GM19467 (cell line): ENCODE measurements around the gene CCR5.
"Not testable (repeated sequence)": the region's sequence is repeated elsewhere in the genome, so short reads cannot be mapped to it uniquely, and the experiment has no call there.

Experiments
- ATAC-seq: cut with Tn5 transposase; IDR thresholded peaks from one replicate; pipeline ENCODE4 v1.9.1; 2021; ENCODE audit warnings: mild to moderate bottlenecking, moderate library complexity; ENCODE audit not compliant: unreplicated experiment

CCR5 gene

DNA sequence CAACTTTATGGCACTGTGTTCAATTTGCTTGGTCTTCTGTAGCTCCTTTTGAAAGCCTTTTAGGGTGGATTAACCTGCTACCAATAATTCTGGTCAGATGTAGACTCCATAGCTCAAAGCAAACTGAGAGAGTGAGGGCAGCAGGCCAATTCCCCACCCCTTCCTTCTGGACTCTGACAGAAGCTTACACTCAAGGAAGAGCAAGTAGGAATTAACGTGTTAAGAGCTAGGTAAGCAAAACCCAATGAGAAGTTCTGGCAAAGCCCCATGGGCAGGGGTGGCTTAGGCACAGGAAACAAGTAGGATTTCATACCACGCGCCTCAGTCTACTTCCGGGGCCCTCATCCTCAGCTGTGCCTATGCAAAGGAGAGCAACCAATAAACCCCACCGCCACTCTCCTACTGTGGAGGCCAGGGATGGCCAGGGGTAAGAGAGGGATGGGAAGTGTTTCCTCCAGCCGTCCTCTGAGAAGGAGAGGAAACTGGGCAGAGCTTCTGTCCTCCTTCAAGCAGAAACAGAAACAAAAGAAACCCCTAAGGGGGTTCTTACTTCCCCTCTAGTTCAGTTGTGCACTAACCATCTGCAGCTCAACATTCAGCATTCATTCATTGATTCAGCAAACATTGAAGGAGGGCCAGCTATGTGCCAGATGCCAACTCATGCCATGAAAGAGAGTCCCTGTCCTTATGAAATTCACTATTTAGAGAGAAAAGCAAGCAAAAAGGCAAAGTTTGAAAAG, 12.6 kb downstream of the CCR5 start:
- ATAC-seq = no peak

- no peak for ATAC-seq
These were observed 13.2 kb downstream of the CCR5 start for GRCh38 chr3:46383951-46384330.

DNA sequence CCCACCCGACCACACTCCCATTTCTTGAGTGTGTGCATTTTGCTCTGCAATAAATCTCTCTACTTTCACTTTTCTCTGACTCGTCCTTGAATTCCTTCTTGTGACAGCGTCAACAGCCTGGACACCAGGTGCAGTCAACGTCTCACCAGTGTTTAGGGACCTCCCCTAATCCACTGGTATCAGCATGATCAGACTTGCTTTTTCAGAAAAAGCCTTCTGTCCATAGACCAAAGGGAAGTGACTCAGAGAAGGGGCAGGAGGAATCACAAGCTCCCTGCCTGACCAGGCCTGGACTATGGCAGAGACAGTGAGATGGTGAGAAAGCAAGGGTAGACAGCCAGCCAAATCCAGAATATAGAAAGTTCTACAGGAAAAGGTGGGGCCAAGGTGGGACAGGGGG, 15.5 kb downstream of the CCR5 start:
- ATAC-seq = no peak

DNA sequence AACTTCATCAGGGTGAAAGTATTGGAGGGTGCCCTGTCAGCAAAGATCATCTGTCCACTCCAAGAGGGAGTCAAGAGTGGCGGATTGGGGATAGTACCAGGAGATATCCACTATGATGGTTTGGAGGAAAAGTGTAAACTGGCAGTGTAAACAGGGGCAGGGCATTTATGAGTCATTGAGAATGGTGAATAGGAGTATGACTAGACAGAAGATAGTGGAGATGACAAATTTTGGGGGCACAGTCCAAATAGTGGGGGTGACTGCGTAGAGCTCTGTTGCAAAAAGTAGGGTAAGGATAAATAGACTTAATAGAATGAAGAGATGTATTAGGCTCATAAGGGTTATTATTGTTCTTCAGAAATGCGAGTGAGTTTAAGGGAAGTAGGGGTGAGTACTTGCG, 18.1 kb downstream of the CCR5 start:
- not testable (repeated sequence) for ATAC-seq

GRCh38 chr3:46389306-46389705, 18.6 kb downstream of the CCR5 start:
- no peak for ATAC-seq

DNA sequence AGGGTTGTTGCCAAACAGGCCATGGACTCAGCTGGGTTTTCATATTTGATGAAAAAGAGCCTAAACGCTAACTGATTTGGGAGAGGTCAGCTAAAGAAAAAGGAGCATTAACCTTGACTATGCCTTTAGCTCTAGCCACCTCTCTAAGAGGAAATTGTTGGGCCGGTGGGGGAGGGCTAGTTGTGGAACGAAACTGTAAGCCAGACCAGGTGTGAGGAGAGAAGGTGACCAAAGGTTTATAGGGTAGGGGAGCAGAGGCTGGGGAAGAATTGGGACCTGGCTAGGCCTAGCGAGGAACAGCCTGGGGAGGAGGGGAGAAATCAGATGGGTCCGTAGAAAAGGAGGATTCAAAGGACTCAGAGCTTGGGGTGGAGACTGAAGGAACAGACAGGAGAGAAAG, 20.8 kb downstream of the CCR5 start:
- not testable (repeated sequence) for ATAC-seq

DNA sequence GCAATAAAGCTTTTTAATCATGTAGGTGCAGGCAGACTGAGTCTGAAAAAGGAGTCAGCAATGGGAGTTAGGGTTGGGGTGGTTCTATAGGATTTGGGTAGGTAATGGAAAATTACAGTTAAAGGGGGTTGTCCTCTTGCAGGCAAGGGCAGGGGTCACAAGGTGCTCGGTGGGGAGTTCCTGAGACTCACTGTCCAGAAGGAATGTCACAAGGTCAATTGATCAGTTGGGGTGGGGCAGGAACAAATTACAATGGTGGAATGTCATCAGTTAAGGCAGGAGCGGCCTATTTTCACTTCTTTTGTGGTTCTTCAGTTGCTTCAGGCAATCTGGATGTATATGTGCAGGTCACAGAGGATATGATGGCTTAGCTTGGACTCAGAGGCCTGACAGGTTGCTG, 22.3 kb downstream of the CCR5 start:
- ATAC-seq = no peak

- ATAC-seq = no peak
These were observed 23.0 kb downstream of the CCR5 start for GRCh38 chr3:46393554-46394434.

GRCh38 chr3:46395210-46395661, 24.5 kb downstream of the CCR5 start:
- ATAC-seq = no peak

GRCh38 chr3:46395766-46396530, 25.2 kb downstream of the CCR5 start:
- ATAC-seq = no peak

DNA sequence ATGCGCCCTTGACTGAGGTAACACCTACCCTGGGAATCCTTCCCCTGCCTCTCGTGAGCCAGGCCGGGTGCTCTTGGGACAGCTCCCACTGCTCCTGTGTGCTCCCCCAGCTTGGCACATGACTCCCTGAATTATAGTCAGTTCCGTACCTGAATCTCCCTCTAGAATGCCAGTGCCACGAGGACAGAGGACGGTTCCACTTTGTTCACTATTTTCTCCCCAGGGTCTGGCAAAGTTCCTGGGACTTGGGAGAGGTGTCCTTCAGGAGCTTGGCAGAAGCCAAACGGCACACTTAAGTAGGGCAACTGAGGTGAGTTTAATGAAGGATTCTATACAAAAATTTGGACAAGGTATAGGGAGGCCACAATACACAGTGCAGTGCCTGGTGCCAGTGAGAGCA, 26.4 kb downstream of the CCR5 start:
- no peak for ATAC-seq

DNA sequence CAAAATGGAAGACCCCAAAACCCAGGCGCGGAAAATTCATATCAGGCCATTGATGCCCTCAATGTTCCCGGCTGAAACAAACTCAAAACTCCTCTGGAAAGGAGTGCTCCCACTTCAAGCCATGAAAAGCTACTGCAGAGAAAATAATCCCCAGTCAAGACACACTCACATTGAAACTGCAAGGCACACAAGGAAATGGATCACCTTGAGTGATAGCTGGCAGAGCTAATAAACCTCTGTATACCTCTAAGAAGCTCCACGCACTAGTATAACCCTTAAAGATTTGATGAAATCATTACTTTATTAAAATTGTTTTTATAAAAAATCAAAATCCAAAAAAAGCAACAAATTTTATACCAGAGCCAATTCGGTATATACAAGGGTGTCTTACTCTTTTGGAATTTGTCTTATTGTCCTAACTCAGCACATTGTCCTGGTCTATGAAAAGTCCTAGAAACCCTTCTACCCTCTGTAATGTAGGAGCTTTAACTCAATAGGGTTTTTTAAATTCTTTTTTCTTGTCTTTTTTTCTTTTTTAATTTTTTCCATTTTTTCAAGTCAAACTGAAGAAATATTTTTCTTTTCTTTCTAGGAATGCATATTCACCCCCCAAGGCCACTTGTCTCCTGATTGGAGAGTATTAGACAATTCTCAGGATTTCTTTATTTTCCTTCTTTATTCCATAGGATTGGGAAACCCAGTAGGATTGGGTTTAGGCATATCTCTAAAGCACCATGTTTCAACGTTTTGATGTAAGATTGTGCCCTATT, 27.6 kb downstream of the CCR5 start:
- no peak for ATAC-seq

GRCh38 chr3:46399098-46399497, 28.4 kb downstream of the CCR5 start:
- ATAC-seq = no peak

DNA sequence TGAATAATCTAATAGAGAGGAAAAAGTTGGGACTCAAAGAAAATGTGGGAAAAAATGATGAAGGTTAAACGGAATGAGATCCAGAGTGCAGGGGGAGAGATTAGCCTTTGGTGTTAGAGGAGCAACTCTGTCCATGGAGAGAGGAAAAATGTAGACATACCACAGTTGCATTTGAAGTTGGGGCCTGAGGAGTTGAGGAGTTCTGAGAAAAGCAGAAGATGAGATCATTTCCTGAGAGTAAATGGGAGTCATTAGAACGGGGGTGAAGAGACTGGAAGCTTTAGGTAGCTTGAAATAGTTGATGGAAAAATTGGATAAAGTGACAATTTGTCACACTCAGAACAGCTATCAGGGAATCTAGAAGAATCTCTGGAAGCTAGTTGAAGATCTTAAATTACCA, 28.8 kb downstream of the CCR5 start:
- no peak for ATAC-seq

- no peak for ATAC-seq
These were observed 29.4 kb downstream of the CCR5 start for GRCh38 chr3:46400000-46400734.

DNA sequence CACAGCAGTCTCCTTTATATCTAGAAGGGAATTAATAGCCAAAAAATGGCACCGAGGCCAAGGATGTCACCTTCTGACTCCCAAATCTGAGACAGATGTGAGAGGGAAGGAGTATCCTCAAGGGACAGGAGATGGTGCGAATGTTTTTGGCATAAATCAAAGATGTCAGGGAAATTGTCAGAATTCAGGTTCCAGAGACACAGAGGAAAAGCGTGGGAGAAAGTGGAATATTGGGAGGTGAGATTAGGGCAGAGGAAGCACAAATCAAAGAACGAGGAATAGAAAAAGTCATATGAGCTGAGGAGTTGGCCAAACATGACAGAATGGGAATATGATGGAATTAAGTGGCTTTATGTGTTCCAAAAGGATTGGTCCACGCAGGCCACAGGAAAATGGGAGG, 30.1 kb downstream of the CCR5 start:
- ATAC-seq = no peak

GRCh38 chr3:46401579-46401978, 30.8 kb downstream of the CCR5 start:
- ATAC-seq = no peak

DNA sequence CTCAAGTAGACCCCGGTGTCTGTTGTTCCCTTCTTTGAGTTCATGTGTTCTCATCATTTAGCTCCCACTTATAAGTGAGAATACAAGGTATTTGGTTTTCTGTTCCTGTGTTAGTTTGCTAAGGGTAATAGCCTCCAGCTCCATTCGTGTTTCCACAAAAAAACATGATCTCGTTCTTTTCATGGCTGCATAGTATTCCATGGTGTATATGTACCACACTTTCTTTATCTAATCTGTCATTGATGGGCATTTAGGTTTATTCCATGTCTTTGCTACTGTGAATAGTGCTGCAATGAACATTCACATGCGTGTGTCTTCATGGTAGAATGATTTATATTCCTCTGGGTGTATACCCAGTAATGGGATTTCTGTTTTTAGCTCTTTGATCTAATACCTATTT, 32.2 kb downstream of the CCR5 start:
- not testable (repeated sequence) for ATAC-seq

DNA sequence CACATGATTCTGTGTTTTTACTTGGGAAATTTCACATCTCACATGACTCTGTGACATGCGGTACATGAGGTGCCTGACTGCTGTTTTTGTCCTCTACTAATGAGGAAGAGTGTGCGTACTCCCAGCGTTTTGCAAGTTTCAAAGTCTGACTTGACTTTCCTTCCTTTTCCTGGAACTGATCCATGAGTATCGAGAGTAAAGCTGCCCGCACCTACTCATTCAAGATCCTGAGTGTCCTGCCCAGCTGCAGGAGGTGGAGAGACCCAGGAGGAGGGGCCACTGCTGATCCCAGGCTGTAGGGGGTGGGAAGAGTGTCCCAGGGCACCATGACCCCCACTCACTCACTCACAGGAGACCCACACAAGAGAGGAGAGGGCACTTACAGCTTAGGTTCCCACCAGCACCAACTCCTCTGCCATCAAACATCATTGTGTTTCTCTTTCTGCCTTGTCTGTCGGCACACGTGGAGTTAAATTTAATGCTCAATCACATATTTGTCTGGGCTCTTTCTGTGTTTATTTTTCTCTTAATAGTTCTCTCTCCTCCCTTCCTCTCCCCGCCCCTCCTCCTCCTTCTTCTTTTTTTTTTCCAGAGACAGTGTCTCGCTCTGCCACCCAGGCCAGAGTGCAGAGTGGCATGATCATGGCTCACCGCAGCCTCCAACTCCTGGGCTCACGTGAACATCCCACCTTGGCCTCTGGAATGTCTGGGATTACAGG, 34.7 kb downstream of the CCR5 start:
- ATAC-seq = no peak
